Panc1 (cell line): ENCODE results near the gene SPEG. TPM values are rescaled to one million over a fixed set of nuclear protein-coding genes. Genes with fewer than 3 reads are reported as not detected.

ENCODE experiments used
- ATAC-seq: fragments of 200-7000 bp; cut with Tn5 transposase; 2 replicates; pipeline ENCODE4 v1.9.1; 2020; ENCODE audit warnings: mild to moderate bottlenecking, moderate library complexity
- BruUV-seq: library from RNA; stranded (reverse); fragments of 400-500 nt; replicated peaks from 2 replicates; lab custom pipeline; 2021; lab: Mats Ljungman, UMichigan
- CTCF ChIA-PET: fragments of 300-600 bp; sonication (Branson Sonifier 250); formaldehyde crosslinking; loops from one replicate; lab custom pipeline; 2022; ENCODE audit warnings: antibody characterized with exemption; lab: Charles Lee
- POLR2A ChIA-PET: fragments of 300-600 bp; sonication (Branson Sonifier 250); formaldehyde crosslinking; loops from one replicate; lab custom pipeline; 2022; ENCODE audit warnings: antibody characterized with exemption; lab: Charles Lee
- DNase-seq: peaks from one replicate; pipeline ENCODE4 v3.0.0-alpha.2; 2010; ENCODE audit warnings: low read depth, low spot score
- H3K27ac ChIP-seq: 2 replicates; pipeline ENCODE4 v1.5.1; 2011; ENCODE audit warnings: mild to moderate bottlenecking, low read length, inconsistent platforms
- H3K27me3 ChIP-seq: fragments of 200-500 bp; sonication (Bioruptor generic); 2 replicates; pipeline ENCODE4 v1.6.0; 2014; ENCODE audit warnings: low read length, inconsistent platforms; ENCODE audit not compliant: control insufficient read depth, insufficient read depth
- H3K36me3 ChIP-seq: fragments of 200-500 bp; sonication (Bioruptor generic); 2 replicates; pipeline ENCODE4 v1.5.1; 2014; ENCODE audit warnings: inconsistent platforms, mild to moderate bottlenecking, low read length, moderate library complexity; ENCODE audit not compliant: control insufficient read depth, insufficient read depth
- H3K4me1 ChIP-seq: 2 replicates; pipeline ENCODE4 v1.5.1; 2011; ENCODE audit warnings: inconsistent platforms, mild to moderate bottlenecking, low read length, moderate library complexity; ENCODE audit not compliant: control insufficient read depth, insufficient read depth
- H3K4me3 ChIP-seq, 2 experiments: 2 replicates each; pipeline ENCODE4 v1.5.1; 2011 to 2012; ENCODE audit warnings: low read depth in 2 of 2, low read length in 2 of 2, mild to moderate bottlenecking in 2 of 2, inconsistent platforms in 1 of 2, moderate library complexity in 1 of 2
- H3K9me3 ChIP-seq: fragments of 200-500 bp; sonication (Bioruptor generic); 2 replicates; pipeline ENCODE4 v1.5.1; 2014; ENCODE audit warnings: low read depth, mild to moderate bottlenecking, inconsistent platforms, low read length, moderate library complexity; ENCODE audit not compliant: control insufficient read depth, insufficient read depth
- POLR2AphosphoS5 ChIP-seq: IDR thresholded peaks from 2 replicates; pipeline ENCODE4 v1.6.1; 2012; ENCODE audit warnings: mild to moderate bottlenecking, low read depth, low read length, moderate library complexity
- SIN3A ChIP-seq: IDR thresholded peaks from 2 replicates; pipeline ENCODE4 v1.6.1; 2012; ENCODE audit warnings: low read depth, mild to moderate bottlenecking, low read length, moderate library complexity, borderline replicate concordance; ENCODE audit not compliant: insufficient read depth
- TCF7L2 ChIP-seq: IDR thresholded peaks from 2 replicates; pipeline ENCODE4 v1.6.1; 2011; ENCODE audit warnings: mild to moderate bottlenecking, low read depth, low read length, inconsistent platforms
- in situ Hi-C: cut with HindIII; loops from 2 replicates; pipeline ENCODE4 v1.10.0; 2016; ENCODE audit warnings: low sequenced_read_pairs, low pct_unique_long_range_greater_than_20kb
- intact Hi-C: fragments of 100-400 bp; cut with micrococcal nuclease; formaldehyde crosslinking; loops from one replicate; pipeline ENCODE4 v1.10.0; 2022; ENCODE audit not compliant: unreplicated experiment
- total RNA-seq: library from RNA; stranded (reverse); gene quantifications from one replicate; pipeline ENCODE4 v1.2.1, GENCODE V29; 2021; ENCODE audit not compliant: unreplicated experiment
- TF ChIP-seq, protein P1 (sequence below): fragments of 450-650 bp; IDR thresholded peaks from 2 replicates; pipeline ENCODE4 v1.5.1; 2017; ENCODE audit warnings: mild to moderate bottlenecking
- TF ChIP-seq, protein P2 (sequence below), 2 experiments: IDR thresholded peaks; 2 replicates each; pipeline ENCODE4 v1.6.1; 2011 to 2012; ENCODE audit warnings: low read depth in 2 of 2, control low read depth in 1 of 2, low read length in 1 of 2, mild to moderate bottlenecking in 1 of 2, moderate library complexity in 1 of 2; ENCODE audit not compliant: insufficient read depth in 1 of 2

The SPEG gene
- total RNA-seq, 1 experiment from 2014 or later = 3.4 TPM

DNA sequence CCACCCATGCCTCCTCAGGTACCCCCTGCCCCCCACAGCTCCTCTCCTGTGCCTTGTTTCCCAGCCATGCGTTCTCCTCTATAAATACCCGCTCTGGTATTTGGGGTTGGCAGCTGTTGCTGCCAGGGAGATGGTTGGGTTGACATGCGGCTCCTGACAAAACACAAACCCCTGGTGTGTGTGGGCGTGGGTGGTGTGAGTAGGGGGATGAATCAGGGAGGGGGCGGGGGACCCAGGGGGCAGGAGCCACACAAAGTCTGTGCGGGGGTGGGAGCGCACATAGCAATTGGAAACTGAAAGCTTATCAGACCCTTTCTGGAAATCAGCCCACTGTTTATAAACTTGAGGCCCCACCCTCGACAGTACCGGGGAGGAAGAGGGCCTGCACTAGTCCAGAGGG, 17.3 kb upstream of the SPEG start:
- in situ Hi-C loops = no loop called here

DNA sequence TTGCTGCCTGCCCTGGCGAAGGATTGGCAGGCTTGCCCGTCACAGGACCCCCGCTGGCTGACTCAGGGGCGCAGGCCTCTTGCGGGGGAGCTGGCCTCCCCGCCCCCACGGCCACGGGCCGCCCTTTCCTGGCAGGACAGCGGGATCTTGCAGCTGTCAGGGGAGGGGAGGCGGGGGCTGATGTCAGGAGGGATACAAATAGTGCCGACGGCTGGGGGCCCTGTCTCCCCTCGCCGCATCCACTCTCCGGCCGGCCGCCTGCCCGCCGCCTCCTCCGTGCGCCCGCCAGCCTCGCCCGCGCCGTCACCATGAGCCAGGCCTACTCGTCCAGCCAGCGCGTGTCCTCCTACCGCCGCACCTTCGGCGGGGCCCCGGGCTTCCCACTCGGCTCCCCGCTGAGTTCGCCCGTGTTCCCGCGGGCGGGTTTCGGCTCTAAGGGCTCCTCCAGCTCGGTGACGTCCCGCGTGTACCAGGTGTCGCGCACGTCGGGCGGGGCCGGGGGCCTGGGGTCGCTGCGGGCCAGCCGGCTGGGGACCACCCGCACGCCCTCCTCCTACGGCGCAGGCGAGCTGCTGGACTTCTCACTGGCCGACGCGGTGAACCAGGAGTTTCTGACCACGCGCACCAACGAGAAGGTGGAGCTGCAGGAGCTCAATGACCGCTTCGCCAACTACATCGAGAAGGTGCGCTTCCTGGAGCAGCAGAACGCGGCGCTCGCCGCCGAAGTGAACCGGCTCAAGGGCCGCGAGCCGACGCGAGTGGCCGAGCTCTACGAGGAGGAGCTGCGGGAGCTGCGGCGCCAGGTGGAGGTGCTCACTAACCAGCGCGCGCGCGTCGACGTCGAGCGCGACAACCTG, 16.3 kb upstream of the SPEG start, which contains the start of gene DES:
Gene DES, plus strand, starts transcription at position 223 of the 857 bp plus-strand sequence. Its CDS starts 86 bp downstream, at position 309.
- DNase-seq (no peak), ATAC-seq (no peak)
- H3K27me3 ChIP-seq = no peaks in the 10 kb centered on the region
- no TSS peak for BruUV-seq
- POLR2A ChIA-PET = no interaction called here
- no peaks in the 10 kb centered on the region for H3K4me1 ChIP-seq
- intact Hi-C loops (no loop called here), in situ Hi-C loops (no loop called here)
- no peaks in the 10 kb centered on the region for H3K9me3 ChIP-seq
- no peak for TF ChIP-seq TCF7L2
- TF ChIP-seq, protein P1, sequence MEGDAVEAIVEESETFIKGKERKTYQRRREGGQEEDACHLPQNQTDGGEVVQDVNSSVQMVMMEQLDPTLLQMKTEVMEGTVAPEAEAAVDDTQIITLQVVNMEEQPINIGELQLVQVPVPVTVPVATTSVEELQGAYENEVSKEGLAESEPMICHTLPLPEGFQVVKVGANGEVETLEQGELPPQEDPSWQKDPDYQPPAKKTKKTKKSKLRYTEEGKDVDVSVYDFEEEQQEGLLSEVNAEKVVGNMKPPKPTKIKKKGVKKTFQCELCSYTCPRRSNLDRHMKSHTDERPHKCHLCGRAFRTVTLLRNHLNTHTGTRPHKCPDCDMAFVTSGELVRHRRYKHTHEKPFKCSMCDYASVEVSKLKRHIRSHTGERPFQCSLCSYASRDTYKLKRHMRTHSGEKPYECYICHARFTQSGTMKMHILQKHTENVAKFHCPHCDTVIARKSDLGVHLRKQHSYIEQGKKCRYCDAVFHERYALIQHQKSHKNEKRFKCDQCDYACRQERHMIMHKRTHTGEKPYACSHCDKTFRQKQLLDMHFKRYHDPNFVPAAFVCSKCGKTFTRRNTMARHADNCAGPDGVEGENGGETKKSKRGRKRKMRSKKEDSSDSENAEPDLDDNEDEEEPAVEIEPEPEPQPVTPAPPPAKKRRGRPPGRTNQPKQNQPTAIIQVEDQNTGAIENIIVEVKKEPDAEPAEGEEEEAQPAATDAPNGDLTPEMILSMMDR = no peak
- TF ChIP-seq, protein P2, sequence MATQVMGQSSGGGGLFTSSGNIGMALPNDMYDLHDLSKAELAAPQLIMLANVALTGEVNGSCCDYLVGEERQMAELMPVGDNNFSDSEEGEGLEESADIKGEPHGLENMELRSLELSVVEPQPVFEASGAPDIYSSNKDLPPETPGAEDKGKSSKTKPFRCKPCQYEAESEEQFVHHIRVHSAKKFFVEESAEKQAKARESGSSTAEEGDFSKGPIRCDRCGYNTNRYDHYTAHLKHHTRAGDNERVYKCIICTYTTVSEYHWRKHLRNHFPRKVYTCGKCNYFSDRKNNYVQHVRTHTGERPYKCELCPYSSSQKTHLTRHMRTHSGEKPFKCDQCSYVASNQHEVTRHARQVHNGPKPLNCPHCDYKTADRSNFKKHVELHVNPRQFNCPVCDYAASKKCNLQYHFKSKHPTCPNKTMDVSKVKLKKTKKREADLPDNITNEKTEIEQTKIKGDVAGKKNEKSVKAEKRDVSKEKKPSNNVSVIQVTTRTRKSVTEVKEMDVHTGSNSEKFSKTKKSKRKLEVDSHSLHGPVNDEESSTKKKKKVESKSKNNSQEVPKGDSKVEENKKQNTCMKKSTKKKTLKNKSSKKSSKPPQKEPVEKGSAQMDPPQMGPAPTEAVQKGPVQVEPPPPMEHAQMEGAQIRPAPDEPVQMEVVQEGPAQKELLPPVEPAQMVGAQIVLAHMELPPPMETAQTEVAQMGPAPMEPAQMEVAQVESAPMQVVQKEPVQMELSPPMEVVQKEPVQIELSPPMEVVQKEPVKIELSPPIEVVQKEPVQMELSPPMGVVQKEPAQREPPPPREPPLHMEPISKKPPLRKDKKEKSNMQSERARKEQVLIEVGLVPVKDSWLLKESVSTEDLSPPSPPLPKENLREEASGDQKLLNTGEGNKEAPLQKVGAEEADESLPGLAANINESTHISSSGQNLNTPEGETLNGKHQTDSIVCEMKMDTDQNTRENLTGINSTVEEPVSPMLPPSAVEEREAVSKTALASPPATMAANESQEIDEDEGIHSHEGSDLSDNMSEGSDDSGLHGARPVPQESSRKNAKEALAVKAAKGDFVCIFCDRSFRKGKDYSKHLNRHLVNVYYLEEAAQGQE (IDR thresholded peaks at IDR 0.05; ENCODE audit: insufficient read depth in 1 of 2, low read depth in 2 of 2, low read length in 1 of 2) = no peak
- H3K27ac ChIP-seq = no peak within 1 kb of the TSS
- H3K36me3 ChIP-seq = no peaks in the 10 kb centered on the region
- CTCF ChIA-PET = interaction anchor here (0.5 kb wide), 1 partner anchor 187 kb away, joined by 4 read pairs; no protein-coding TSS in a partner anchor
- H3K4me3 ChIP-seq = no peak within 1 kb of the TSS

More for the DNA sequence above, 17.3 kb upstream of the SPEG start:
- ATAC-seq (no peak), DNase-seq (no peak)
- Histone ChIP-seq H3K9me3 (no peaks in the 10 kb centered on the region), H3K4me3 (no peak overlapping the region), H3K27ac (no peak overlapping the region), H3K36me3 (no peaks in the 10 kb centered on the region), H3K27me3 (no peaks in the 10 kb centered on the region), H3K4me1 (no peaks in the 10 kb centered on the region)
- no TSS peak for BruUV-seq
- POLR2A ChIA-PET = interaction anchor here (0.6 kb wide), 1 partner anchor 292 kb away, joined by 14 read pairs; no protein-coding TSS in a partner anchor
- CTCF ChIA-PET = no interaction called here
- TF ChIP-seq SIN3A = no peak
- TF ChIP-seq, protein P2 (IDR thresholded peaks at IDR 0.05; ENCODE audit: insufficient read depth in 1 of 2, low read depth in 2 of 2, low read length in 1 of 2) = no peak
- TF ChIP-seq, protein P1 = no peak
- TF ChIP-seq POLR2AphosphoS5 = no peak
- no peak for TF ChIP-seq TCF7L2
- intact Hi-C loops = no loop called here
